H1 (cell line): ENCODE results near the gene KCNK3. TPM values are rescaled to one million over a fixed set of nuclear protein-coding genes. Genes with fewer than 3 reads are reported as not detected.

Experiments
- CTCF ChIA-PET: fragments of 300-600 bp; sonication (Branson Sonifier 250); formaldehyde crosslinking; loops from one replicate; lab custom pipeline; 2021; ENCODE audit not compliant: partially characterized antibody; lab: Charles Lee
- POLR2A ChIA-PET: fragments of 300-600 bp; sonication (Branson Sonifier 250); formaldehyde crosslinking; loops from one replicate; lab custom pipeline; 2021; ENCODE audit warnings: inconsistent platforms; ENCODE audit not compliant: partially characterized antibody; lab: Charles Lee
- DNase-seq, 2 experiments: peaks; one replicate each; pipeline versions ENCODE4 v3.0.0 to v3.0.0-alpha.2; 2010 to 2022; ENCODE audit warnings: low spot score in 2 of 2, low read depth in 1 of 2, mixed read lengths in 1 of 2
- FAIRE-seq: peaks from 2 replicates; lab custom pipeline; 2011; peaks lifted over from hg19 to GRCh38; lab: Jason Lieb, UNC
- H2AFZ ChIP-seq: 2 replicates; pipeline ENCODE4 v1.8.1; 2012; ENCODE audit warnings: low read length, inconsistent platforms
- H2AK5ac ChIP-seq: 2 replicates; pipeline ENCODE4 v1.6.1; 2013; ENCODE audit warnings: low read depth, low read length
- H2BK120ac ChIP-seq: replicated peaks from 2 replicates; pipeline ENCODE3; 2013; ENCODE audit warnings: low read depth, low read length, inconsistent platforms
- H2BK12ac ChIP-seq: 2 replicates; pipeline ENCODE4 v1.6.1; 2013; ENCODE audit warnings: low read depth, low read length
- H2BK15ac ChIP-seq: 2 replicates; pipeline ENCODE4 v1.6.1; 2013; ENCODE audit warnings: low read length
- H2BK20ac ChIP-seq: 2 replicates; pipeline ENCODE4 v1.6.1; 2013; ENCODE audit warnings: low read length
- H2BK5ac ChIP-seq: 2 replicates; pipeline ENCODE4 v1.6.1; 2013; ENCODE audit warnings: low read depth, low read length
- H3K14ac ChIP-seq: 2 replicates; pipeline ENCODE4 v1.6.1; 2013; ENCODE audit warnings: inconsistent platforms; ENCODE audit not compliant: insufficient read length
- H3K18ac ChIP-seq: 2 replicates; pipeline ENCODE4 v1.6.1; 2013; ENCODE audit warnings: low read length; ENCODE audit errors: extremely low read depth
- H3K23ac ChIP-seq: 2 replicates; pipeline ENCODE4 v1.6.1; 2013; ENCODE audit warnings: inconsistent platforms; ENCODE audit not compliant: insufficient read length
- H3K23me2 ChIP-seq: 2 replicates; pipeline ENCODE4 v1.6.1; 2013; ENCODE audit warnings: low read depth, low read length
- H3K27ac ChIP-seq: 2 replicates; pipeline ENCODE4 v1.6.1; 2011; ENCODE audit warnings: low read depth, low read length, inconsistent platforms
- H3K27me3 ChIP-seq, 4 experiments: replicated peaks in 1 of 4; 1 replicate in 1 of 4; 2 replicates in 3 of 4; pipeline versions ENCODE4 v1.6.1 to v1.8.1; 2011 to 2013; ENCODE audit warnings: low read length in 3 of 4, mild to moderate bottlenecking in 3 of 4, inconsistent platforms in 2 of 4, mixed read lengths in 2 of 4, moderate library complexity in 1 of 4; ENCODE audit not compliant: control insufficient read depth in 3 of 4, insufficient read depth in 3 of 4; ENCODE audit errors: extremely low read depth in 1 of 4
- H3K36me3 ChIP-seq, 4 experiments: 2 replicates each; pipeline versions ENCODE4 v1.6.1 to v1.8.1; 2011 to 2013; ENCODE audit warnings: mild to moderate bottlenecking in 4 of 4, low read length in 3 of 4, moderate library complexity in 2 of 4, control low read depth in 1 of 4, inconsistent platforms in 1 of 4; ENCODE audit not compliant: insufficient read depth in 4 of 4, control insufficient read depth in 2 of 4
- H3K4ac ChIP-seq: replicated peaks from 2 replicates; pipeline ENCODE3; 2013; ENCODE audit warnings: low read length, low read depth, mixed read lengths, inconsistent platforms; ENCODE audit not compliant: insufficient read length
- H3K4me1 ChIP-seq, 4 experiments: replicated peaks in 1 of 4; 1 replicate in 1 of 4; 2 replicates in 3 of 4; pipeline versions ENCODE4 v1.6.1 to v1.8.1; 2011 to 2013; ENCODE audit warnings: low read length in 3 of 4, inconsistent platforms in 2 of 4, mixed read lengths in 1 of 4; ENCODE audit not compliant: insufficient read depth in 4 of 4, control insufficient read depth in 3 of 4
- H3K4me2 ChIP-seq, 2 experiments: 2 replicates each; pipeline versions ENCODE4 v1.6.1 to v1.8.1; 2011 to 2013; ENCODE audit warnings: low read depth in 2 of 2, low read length in 2 of 2, control low read depth in 1 of 2, inconsistent platforms in 1 of 2, mild to moderate bottlenecking in 1 of 2; ENCODE audit not compliant: insufficient read depth in 1 of 2
- H3K4me3 ChIP-seq, 4 experiments: fragments of 200-600, 300-600 bp in 1 of 4; sonication (generic), shearing (Covaris generic), sonication (Bioruptor Twin) in 1 of 4; 2 replicates each; pipeline versions ENCODE4 v1.5.1 to v1.8.1; 2011 to 2016; ENCODE audit warnings: low read length in 4 of 4, low read depth in 3 of 4, control low read depth in 2 of 4, inconsistent platforms in 2 of 4, mild to moderate bottlenecking in 2 of 4, mixed read lengths in 1 of 4, moderate library complexity in 1 of 4; ENCODE audit not compliant: insufficient read depth in 2 of 4; ENCODE audit errors: extremely low read depth in 1 of 4
- H3K56ac ChIP-seq: replicated peaks from 2 replicates; pipeline ENCODE3; 2013; ENCODE audit warnings: low read depth, mild to moderate bottlenecking, mixed read lengths, low read length, inconsistent platforms; ENCODE audit not compliant: insufficient read length
- H3K79me1 ChIP-seq: 2 replicates; pipeline ENCODE4 v1.6.1; 2013; ENCODE audit warnings: low read depth, low read length, control low read depth
- H3K79me2 ChIP-seq, 2 experiments: 2 replicates each; pipeline versions ENCODE4 v1.6.1 to v1.8.1; 2012 to 2013; ENCODE audit warnings: low read length in 2 of 2, mild to moderate bottlenecking in 2 of 2, inconsistent platforms in 1 of 2; ENCODE audit not compliant: insufficient read depth in 2 of 2, control insufficient read depth in 1 of 2
- H3K9ac ChIP-seq, 4 experiments: replicated peaks in 1 of 4; 1 replicate in 1 of 4; 2 replicates in 3 of 4; pipeline versions ENCODE4 v1.6.1 to v1.8.1; 2011 to 2013; ENCODE audit warnings: low read depth in 3 of 4, low read length in 3 of 4, control low read depth in 2 of 4, mild to moderate bottlenecking in 2 of 4, moderate library complexity in 2 of 4, inconsistent platforms in 1 of 4; ENCODE audit errors: extremely low read depth in 1 of 4
- H3K9me3 ChIP-seq, 2 experiments: 2 replicates each; pipeline versions ENCODE4 v1.6.1 to v1.8.1; 2012 to 2013; ENCODE audit warnings: mild to moderate bottlenecking in 2 of 2, moderate library complexity in 2 of 2, control low read depth in 1 of 2, inconsistent platforms in 1 of 2, low read depth in 1 of 2, low read length in 1 of 2, mixed read lengths in 1 of 2; ENCODE audit not compliant: insufficient read depth in 2 of 2
- H4K20me1 ChIP-seq, 2 experiments: replicated peaks in 1 of 2; 2 replicates each; pipeline versions ENCODE3 to v1.8.1; 2011 to 2013; ENCODE audit warnings: inconsistent platforms in 2 of 2, low read length in 2 of 2, mild to moderate bottlenecking in 1 of 2; ENCODE audit not compliant: insufficient read depth in 2 of 2, control insufficient read depth in 1 of 2
- H4K5ac ChIP-seq: 2 replicates; pipeline ENCODE4 v1.6.1; 2013; ENCODE audit warnings: low read length, low read depth, mixed read lengths, inconsistent platforms; ENCODE audit not compliant: insufficient read length
- H4K8ac ChIP-seq: 2 replicates; pipeline ENCODE4 v1.8.0; 2013; ENCODE audit warnings: mild to moderate bottlenecking, moderate library complexity, low read length, inconsistent platforms; ENCODE audit not compliant: insufficient read depth; ENCODE audit errors: extremely low read depth
- H4K91ac ChIP-seq: replicated peaks from 2 replicates; pipeline ENCODE3; 2013; ENCODE audit warnings: low read length, mixed read lengths, inconsistent platforms; ENCODE audit not compliant: insufficient read length
- EZH2 ChIP-seq: fragments of 200-600 bp; sonication (generic); IDR thresholded peaks from 2 replicates; pipeline ENCODE4 v1.7.1; 2012; ENCODE audit warnings: low read depth, mild to moderate bottlenecking, moderate library complexity, low read length, inconsistent platforms; ENCODE audit not compliant: severe bottlenecking
- FOSL1 ChIP-seq: IDR thresholded peaks from 2 replicates; pipeline ENCODE4 v1.6.1; 2011; ENCODE audit warnings: mild to moderate bottlenecking, low read depth, low read length, moderate library complexity; ENCODE audit not compliant: insufficient read depth
- RNF2 ChIP-seq: fragments of 200-900, 300-1000 bp; sonication (generic); IDR thresholded peaks from 2 replicates; pipeline ENCODE4 v1.7.1; 2016; ENCODE audit warnings: borderline replicate concordance, low read depth, mild to moderate bottlenecking, antibody characterized with exemption, low read length; ENCODE audit not compliant: poor library complexity, severe bottlenecking; ENCODE audit errors: missing control alignments
- SIRT6 ChIP-seq: IDR thresholded peaks from one replicate; pipeline ENCODE4 v1.7.1; 2012; ENCODE audit warnings: low read length, inconsistent platforms
- TEAD4 ChIP-seq: IDR thresholded peaks from 2 replicates; pipeline ENCODE4 v1.6.1; 2012; ENCODE audit warnings: low read depth, low read length, inconsistent platforms, mixed read lengths
- WGBS, 2 experiments: shearing (Covaris generic) in 1 of 2; methylation state at CpG; one replicate each; pipeline versions ENCODE4 v1.1.6 to v1.1.7; 2013 to 2015; ENCODE audit warnings: low lambda C conversion rate in 2 of 2, mixed read lengths in 2 of 2, inconsistent platforms in 1 of 2, low coverage in 1 of 2, missing lambda C conversion rate in 1 of 2; ENCODE audit not compliant: insufficient replicate concordance in 2 of 2, insufficient coverage in 1 of 2, insufficient read length in 1 of 2; ENCODE audit errors: extremely low coverage in 1 of 2, missing lambda C conversion rate in 1 of 2; 5-methylcytosine and 5-hydroxymethylcytosine counted together
- polyA plus RNA-seq, 7 experiments: library from polyadenylated mRNA; depleted of rRNA in 3 of 7; stranded (reverse) in 5 of 7; unstranded in 2 of 7; fragments of >200 nt in 5 of 7; fragments of 200-250 nt in 2 of 7; gene quantifications; 1 replicate in 5 of 7; 2 replicates in 1 of 7; 4 replicates in 1 of 7; pipeline versions ENCODE4 v1.2.1 to v1.2.3, GENCODE V29; 2011 to 2013; ENCODE audit warnings: missing spikeins in 2 of 7, mixed read lengths in 2 of 7
- total RNA-seq: library from RNA; stranded (reverse); fragmentation: NEBNext Ultra II Directional; extraction: Animal tissue kit (Norgen Biotek cat#: 25700); gene quantifications from 2 replicates; pipeline ENCODE4 v1.2.1, GENCODE V29; 2021
- TF ChIP-seq, protein P1 (sequence below): IDR thresholded peaks from 2 replicates; pipeline ENCODE4 v1.6.1; 2012; ENCODE audit warnings: low read length, inconsistent platforms

KCNK3 gene
- total and polyA plus RNA-seq, 2 of the 8 experiments (the other 6 are each of a cell fraction or from before 2014, with no cell fraction given): 0.29 to 0.30 TPM

DNA sequence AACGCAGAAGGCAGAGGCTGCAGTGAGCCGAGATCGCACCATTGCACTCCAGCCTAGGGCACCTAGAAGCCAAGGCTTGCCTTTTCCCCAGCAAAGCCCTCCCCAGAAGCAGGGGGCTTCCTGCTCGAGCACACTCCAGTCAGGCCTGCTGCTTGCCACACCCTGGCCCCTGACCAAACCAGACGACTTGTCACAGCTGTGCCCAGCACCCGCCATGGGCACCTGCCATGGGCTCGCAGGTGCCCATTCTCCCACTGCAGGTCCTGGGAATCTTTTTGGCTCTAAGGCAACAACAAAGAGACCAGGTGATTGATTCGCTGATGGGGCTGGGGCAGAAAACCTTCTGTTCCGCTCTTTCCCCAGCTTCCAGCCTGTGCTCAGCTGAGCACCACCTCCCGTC is 4.9 kb downstream of the KCNK3 start:
- Histone ChIP-seq H2BK12ac (no peak overlapping the region), H4K8ac (no peak overlapping the region), H2BK20ac (no peak overlapping the region), H2BK15ac (no peak overlapping the region), H3K9me3 (no peaks in the 10 kb centered on the region), H3K56ac (no peak overlapping the region), H4K20me1 (peaks cover 0 to 9% of the 10 kb centered on the region in 2 experiments), H3K27ac (no peak overlapping the region), H2AK5ac (no peak overlapping the region), H3K4me3 (no peak overlapping the region), H2BK120ac (no peak overlapping the region), H3K79me2 (no peaks in the 10 kb centered on the region), H3K14ac (no peak overlapping the region), H3K23ac (no peak overlapping the region), H3K18ac (no peak overlapping the region), H3K23me2 (peaks cover 11% of the 10 kb centered on the region; the same call in 1 of the 2 replicates), H3K36me3 (no peaks in the 10 kb centered on the region), H4K91ac (no peak overlapping the region), H2BK5ac (no peak overlapping the region), H3K4ac (no peak overlapping the region), H4K5ac (no peak overlapping the region), H3K9ac (no peak overlapping the region), H3K79me1 (no peaks in the 10 kb centered on the region), H3K27me3 (peaks cover 25 to 38% (median 30%) of the 10 kb centered on the region in 4 experiments), H3K4me1 (peaks cover 0 to 8% (median 6%) of the 10 kb centered on the region in 4 experiments; a peak in 6 of 7 replicates), H2AFZ (no peak overlapping the region), H3K4me2 (no peak overlapping the region)
- WGBS, 2 experiments: 92% methylated on average over 10 of the region's 10 CpGs; no CpG with 5 or more reads in 1 of the 2 experiments
- CTCF ChIA-PET: interaction anchor here (1.4 kb wide), 1 partner anchor 17 kb away, joined by 3 read pairs; no protein-coding TSS in a partner anchor
- POLR2A ChIA-PET: no interaction called here
- no peak for FAIRE-seq
- no peak for DNase-seq
- no peak for TF ChIP-seq SIRT6
- no peak for TF ChIP-seq TEAD4
- no peak for TF ChIP-seq FOSL1
- TF ChIP-seq RNF2: no peak
- no peak for TF ChIP-seq EZH2
- TF ChIP-seq, protein P1, sequence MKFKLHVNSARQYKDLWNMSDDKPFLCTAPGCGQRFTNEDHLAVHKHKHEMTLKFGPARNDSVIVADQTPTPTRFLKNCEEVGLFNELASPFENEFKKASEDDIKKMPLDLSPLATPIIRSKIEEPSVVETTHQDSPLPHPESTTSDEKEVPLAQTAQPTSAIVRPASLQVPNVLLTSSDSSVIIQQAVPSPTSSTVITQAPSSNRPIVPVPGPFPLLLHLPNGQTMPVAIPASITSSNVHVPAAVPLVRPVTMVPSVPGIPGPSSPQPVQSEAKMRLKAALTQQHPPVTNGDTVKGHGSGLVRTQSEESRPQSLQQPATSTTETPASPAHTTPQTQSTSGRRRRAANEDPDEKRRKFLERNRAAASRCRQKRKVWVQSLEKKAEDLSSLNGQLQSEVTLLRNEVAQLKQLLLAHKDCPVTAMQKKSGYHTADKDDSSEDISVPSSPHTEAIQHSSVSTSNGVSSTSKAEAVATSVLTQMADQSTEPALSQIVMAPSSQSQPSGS: no peak
- TF ChIP-seq, all 59 proteins: peak for 0
